HepG2 (cell line): ENCODE measurements around the gene CDK3. TPM values are rescaled to one million over a fixed set of nuclear protein-coding genes. Genes with fewer than 3 reads are reported as not detected.
A peak's percentile ranks its signal among the peaks of the same experiment; 100 is the strongest.

Experiments used
- FOXA1 ChIP-seq, 2 experiments: fragments of 450-650 bp in 1 of 2; sonication (generic) in 1 of 2; formaldehyde crosslinking in 1 of 2; IDR thresholded peaks; 2 replicates each; pipeline versions ENCODE4 v1.4.0 to v1.6.1; 2016 to 2020; ENCODE audit warnings: missing genetic modification reagents in 1 of 2
- GABPA ChIP-seq, 2 experiments: IDR thresholded peaks; 2 replicates each; pipeline ENCODE4 v1.6.1; 2011 to 2016; ENCODE audit warnings: low read depth in 2 of 2, low read length in 1 of 2, missing biosample characterization in 1 of 2, missing genetic modification characterization in 1 of 2
- GTF3A ChIP-seq: sonication (generic); formaldehyde crosslinking; conservative IDR thresholded peaks from 2 replicates; pipeline ENCODE4 v1.4.0; 2020; ENCODE audit warnings: mild to moderate bottlenecking, missing genetic modification reagents
- KDM1A ChIP-seq: IDR thresholded peaks from 2 replicates; pipeline ENCODE4 v1.6.1; 2016; ENCODE audit warnings: missing compliant biosample characterization
- LCORL ChIP-seq, 2 experiments: fragments of 450-650 bp in 1 of 2; sonication (generic) in 1 of 2; formaldehyde crosslinking in 1 of 2; IDR thresholded peaks; 2 replicates each; pipeline versions ENCODE4 v1.5.0 to v1.6.1; 2017 to 2020; ENCODE audit warnings: antibody characterized with exemption in 1 of 2, missing genetic modification reagents in 1 of 2
- MTF1 ChIP-seq: sonication (generic); formaldehyde crosslinking; IDR thresholded peaks from 2 replicates; pipeline ENCODE4 v1.5.0; 2020; ENCODE audit warnings: missing genetic modification reagents
- NFE2 ChIP-seq: sonication (generic); formaldehyde crosslinking; IDR thresholded peaks from 2 replicates; pipeline ENCODE4 v1.4.0; 2020; ENCODE audit warnings: missing genetic modification reagents
- PTBP1 ChIP-seq: fragments of 200-400 bp; formaldehyde crosslinking; IDR thresholded peaks from 2 replicates; pipeline ENCODE4 v1.6.1; 2018; ENCODE audit warnings: low read length, low read depth; ENCODE audit not compliant: poor library complexity, severe bottlenecking
- SIN3A ChIP-seq: IDR thresholded peaks from 2 replicates; pipeline ENCODE4 v1.6.1; 2011; ENCODE audit warnings: low read depth, mild to moderate bottlenecking, control low read depth, low read length, borderline replicate concordance
- TOPORS ChIP-seq: sonication (generic); formaldehyde crosslinking; IDR thresholded peaks from 2 replicates; pipeline ENCODE4 v1.8.0; 2023; ENCODE audit warnings: mild to moderate bottlenecking, missing genetic modification reagents
- ZNF660 ChIP-seq: sonication (generic); formaldehyde crosslinking; IDR thresholded peaks from 2 replicates; pipeline ENCODE4 v1.5.1; 2020; ENCODE audit warnings: mild to moderate bottlenecking, low read depth, missing genetic modification reagents, borderline replicate concordance
- ZNF75D ChIP-seq: sonication (generic); formaldehyde crosslinking; IDR thresholded peaks from 2 replicates; pipeline ENCODE4 v1.8.1; 2023; ENCODE audit warnings: missing genetic modification reagents, mild to moderate bottlenecking, borderline replicate concordance
- polyA plus RNA-seq, 8 experiments: library from polyadenylated mRNA; depleted of rRNA in 3 of 8; stranded (reverse) in 7 of 8; unstranded in 1 of 8; fragments of >200 nt; fragmentation: Illumina TruSeq in 4 of 8; extraction: Trizol in 4 of 8; gene quantifications; 2 replicates each; pipeline versions ENCODE4 v1.2.1 to v1.2.3, GENCODE V29; 2011 to 2016; ENCODE audit warnings: low read depth in 4 of 8, missing spikeins in 1 of 8, mixed read lengths in 1 of 8; ENCODE audit not compliant: insufficient read depth in 1 of 8
- total RNA-seq, 5 experiments: library from RNA; depleted of rRNA; stranded (reverse); fragments of >200 nt; fragmentation: Illumina TruSeq; extraction: Trizol; gene quantifications; 2 replicates each; pipeline ENCODE4 v1.2.3, GENCODE V29; 2016; ENCODE audit warnings: low read depth in 1 of 5
- TF ChIP-seq, protein P1 (sequence below): sonication (generic); formaldehyde crosslinking; IDR thresholded peaks from 2 replicates; pipeline ENCODE4 v1.8.1; 2022; ENCODE audit warnings: mild to moderate bottlenecking, missing genetic modification reagents
- TF ChIP-seq, protein P2 (sequence below): sonication (generic); formaldehyde crosslinking; IDR thresholded peaks from 2 replicates; pipeline ENCODE4 v1.4.0; 2020; ENCODE audit warnings: mild to moderate bottlenecking, low read depth, missing genetic modification reagents
- TF ChIP-seq, protein P3 (sequence below): sonication (generic); formaldehyde crosslinking; IDR thresholded peaks from 2 replicates; pipeline ENCODE4 v1.4.0; 2020; ENCODE audit warnings: mild to moderate bottlenecking, missing genetic modification reagents
- TF ChIP-seq, protein P4 (sequence below): sonication (generic); formaldehyde crosslinking; IDR thresholded peaks from 2 replicates; pipeline ENCODE4 v1.5.0; 2020; ENCODE audit warnings: mild to moderate bottlenecking, missing genetic modification reagents
- TF ChIP-seq, protein P5 (sequence below): IDR thresholded peaks from 2 replicates; pipeline ENCODE4 v1.6.1; 2016; ENCODE audit warnings: missing compliant biosample characterization, missing genetic modification reagents, borderline replicate concordance
- TF ChIP-seq, protein P6 (sequence below): sonication (generic); formaldehyde crosslinking; IDR thresholded peaks from 2 replicates; pipeline ENCODE4 v1.4.0; 2020; ENCODE audit warnings: mild to moderate bottlenecking, missing genetic modification reagents

Gene CDK3
- total and polyA plus RNA-seq, 2 of the 13 experiments (the other 11 are each of a cell fraction or from before 2014, with no cell fraction given) = 5.8 to 11.4 TPM

DNA sequence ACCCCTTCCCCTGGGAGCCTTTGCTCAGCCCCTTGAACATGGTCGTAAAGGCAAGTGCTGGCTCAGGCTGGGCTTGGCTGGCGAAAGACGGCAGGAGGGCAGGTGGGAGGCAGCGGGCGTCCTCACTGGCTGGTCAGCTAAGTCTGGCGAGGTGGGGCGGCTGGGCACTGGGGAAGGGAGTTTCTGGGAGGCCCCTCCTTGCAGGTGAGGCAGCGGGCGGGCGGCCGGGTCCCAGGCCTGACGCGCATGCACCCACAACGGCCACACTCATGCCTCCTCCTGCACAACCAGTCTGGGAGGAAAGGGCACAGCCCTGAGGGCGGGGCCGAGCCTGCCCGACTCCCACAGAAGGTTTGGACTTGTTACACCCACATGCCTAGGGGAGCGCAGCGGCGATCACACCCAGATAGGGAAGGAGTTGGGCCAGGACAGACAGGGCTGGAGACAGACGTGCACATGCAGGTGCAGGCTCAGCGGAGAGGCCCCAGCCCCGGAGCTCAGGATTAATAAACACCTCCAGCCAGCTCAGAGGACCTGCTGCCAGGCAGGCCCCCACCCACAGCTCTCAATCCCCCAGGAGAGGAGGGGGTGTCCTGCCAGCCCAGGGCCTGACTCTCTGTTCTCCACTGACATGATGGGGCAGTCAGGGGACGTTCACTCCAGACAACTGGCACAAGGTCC, 26.6 kb downstream of the CDK3 start, which contains the start of gene EVPL (continued):
- no peak for TF ChIP-seq TOPORS (CRISPR knock-in tag)
- TF ChIP-seq, protein P1, sequence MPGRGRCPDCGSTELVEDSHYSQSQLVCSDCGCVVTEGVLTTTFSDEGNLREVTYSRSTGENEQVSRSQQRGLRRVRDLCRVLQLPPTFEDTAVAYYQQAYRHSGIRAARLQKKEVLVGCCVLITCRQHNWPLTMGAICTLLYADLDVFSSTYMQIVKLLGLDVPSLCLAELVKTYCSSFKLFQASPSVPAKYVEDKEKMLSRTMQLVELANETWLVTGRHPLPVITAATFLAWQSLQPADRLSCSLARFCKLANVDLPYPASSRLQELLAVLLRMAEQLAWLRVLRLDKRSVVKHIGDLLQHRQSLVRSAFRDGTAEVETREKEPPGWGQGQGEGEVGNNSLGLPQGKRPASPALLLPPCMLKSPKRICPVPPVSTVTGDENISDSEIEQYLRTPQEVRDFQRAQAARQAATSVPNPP = no peak
- no peak for TF ChIP-seq NFE2 (CRISPR knock-in tag)
- TF ChIP-seq ZNF75D = no peak
- TF ChIP-seq ZNF660 (CRISPR knock-in tag) = no peak; the same call in 1 of the 2 replicates
- TF ChIP-seq PTBP1 = no peak
- TF ChIP-seq LCORL (IDR thresholded peaks at IDR 0.05) = 0 out of 2 replicates have a peak, but pooled peaks have one; percentile 31
- no peak; the same call in none of the 2 replicates for TF ChIP-seq LCORL (CRISPR knock-in tag; IDR thresholded peaks at IDR 0.05)
- TF ChIP-seq SIN3A = no peak; the same call in 1 of the 2 replicates
- TF ChIP-seq, protein P2, sequence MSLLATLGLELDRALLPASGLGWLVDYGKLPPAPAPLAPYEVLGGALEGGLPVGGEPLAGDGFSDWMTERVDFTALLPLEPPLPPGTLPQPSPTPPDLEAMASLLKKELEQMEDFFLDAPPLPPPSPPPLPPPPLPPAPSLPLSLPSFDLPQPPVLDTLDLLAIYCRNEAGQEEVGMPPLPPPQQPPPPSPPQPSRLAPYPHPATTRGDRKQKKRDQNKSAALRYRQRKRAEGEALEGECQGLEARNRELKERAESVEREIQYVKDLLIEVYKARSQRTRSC = no peak
- no peak for TF ChIP-seq FOXA1 (IDR thresholded peaks at IDR 0.05)
- TF ChIP-seq FOXA1 (CRISPR knock-in tag; IDR thresholded peaks at IDR 0.05) = peak; percentile 70
- no peak for TF ChIP-seq GABPA (IDR thresholded peaks at IDR 0.05; ENCODE audit: low read depth, low read length)
- no peak for TF ChIP-seq GABPA (CRISPR knock-in tag; IDR thresholded peaks at IDR 0.05; ENCODE audit: low read depth)
- TF ChIP-seq, protein P3, sequence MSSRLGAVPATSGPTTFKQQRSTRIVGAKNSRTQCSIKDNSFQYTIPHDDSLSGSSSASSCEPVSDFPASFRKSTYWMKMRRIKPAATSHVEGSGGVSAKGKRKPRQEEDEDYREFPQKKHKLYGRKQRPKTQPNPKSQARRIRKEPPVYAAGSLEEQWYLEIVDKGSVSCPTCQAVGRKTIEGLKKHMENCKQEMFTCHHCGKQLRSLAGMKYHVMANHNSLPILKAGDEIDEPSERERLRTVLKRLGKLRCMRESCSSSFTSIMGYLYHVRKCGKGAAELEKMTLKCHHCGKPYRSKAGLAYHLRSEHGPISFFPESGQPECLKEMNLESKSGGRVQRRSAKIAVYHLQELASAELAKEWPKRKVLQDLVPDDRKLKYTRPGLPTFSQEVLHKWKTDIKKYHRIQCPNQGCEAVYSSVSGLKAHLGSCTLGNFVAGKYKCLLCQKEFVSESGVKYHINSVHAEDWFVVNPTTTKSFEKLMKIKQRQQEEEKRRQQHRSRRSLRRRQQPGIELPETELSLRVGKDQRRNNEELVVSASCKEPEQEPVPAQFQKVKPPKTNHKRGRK = 0 out of 2 replicates have a peak, but pooled peaks have one; percentile 52
- TF ChIP-seq MTF1 = no peak
- TF ChIP-seq, protein P4, sequence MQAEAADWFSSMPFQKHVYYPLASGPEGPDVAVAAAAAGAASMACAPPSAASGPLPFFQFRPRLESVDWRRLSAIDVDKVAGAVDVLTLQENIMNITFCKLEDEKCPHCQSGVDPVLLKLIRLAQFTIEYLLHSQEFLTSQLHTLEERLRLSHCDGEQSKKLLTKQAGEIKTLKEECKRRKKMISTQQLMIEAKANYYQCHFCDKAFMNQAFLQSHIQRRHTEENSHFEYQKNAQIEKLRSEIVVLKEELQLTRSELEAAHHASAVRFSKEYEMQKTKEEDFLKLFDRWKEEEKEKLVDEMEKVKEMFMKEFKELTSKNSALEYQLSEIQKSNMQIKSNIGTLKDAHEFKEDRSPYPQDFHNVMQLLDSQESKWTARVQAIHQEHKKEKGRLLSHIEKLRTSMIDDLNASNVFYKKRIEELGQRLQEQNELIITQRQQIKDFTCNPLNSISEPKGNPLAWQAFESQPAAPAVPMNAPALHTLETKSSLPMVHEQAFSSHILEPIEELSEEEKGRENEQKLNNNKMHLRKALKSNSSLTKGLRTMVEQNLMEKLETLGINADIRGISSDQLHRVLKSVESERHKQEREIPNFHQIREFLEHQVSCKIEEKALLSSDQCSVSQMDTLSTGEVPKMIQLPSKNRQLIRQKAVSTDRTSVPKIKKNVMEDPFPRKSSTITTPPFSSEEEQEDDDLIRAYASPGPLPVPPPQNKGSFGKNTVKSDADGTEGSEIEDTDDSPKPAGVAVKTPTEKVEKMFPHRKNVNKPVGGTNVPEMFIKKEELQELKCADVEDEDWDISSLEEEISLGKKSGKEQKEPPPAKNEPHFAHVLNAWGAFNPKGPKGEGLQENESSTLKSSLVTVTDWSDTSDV (CRISPR knock-in tag) = 0 out of 2 replicates have a peak, but pooled peaks have one; percentile 7
- TF ChIP-seq GTF3A (CRISPR knock-in tag) = no peak; the same call in 1 of the 2 replicates
- no peak for TF ChIP-seq KDM1A
- TF ChIP-seq, protein P5, sequence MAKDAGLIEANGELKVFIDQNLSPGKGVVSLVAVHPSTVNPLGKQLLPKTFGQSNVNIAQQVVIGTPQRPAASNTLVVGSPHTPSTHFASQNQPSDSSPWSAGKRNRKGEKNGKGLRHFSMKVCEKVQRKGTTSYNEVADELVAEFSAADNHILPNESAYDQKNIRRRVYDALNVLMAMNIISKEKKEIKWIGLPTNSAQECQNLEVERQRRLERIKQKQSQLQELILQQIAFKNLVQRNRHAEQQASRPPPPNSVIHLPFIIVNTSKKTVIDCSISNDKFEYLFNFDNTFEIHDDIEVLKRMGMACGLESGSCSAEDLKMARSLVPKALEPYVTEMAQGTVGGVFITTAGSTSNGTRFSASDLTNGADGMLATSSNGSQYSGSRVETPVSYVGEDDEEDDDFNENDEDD (CRISPR knock-in tag) = peak; percentile 69; the same call in 1 of the 2 replicates
- TF ChIP-seq, protein P6, sequence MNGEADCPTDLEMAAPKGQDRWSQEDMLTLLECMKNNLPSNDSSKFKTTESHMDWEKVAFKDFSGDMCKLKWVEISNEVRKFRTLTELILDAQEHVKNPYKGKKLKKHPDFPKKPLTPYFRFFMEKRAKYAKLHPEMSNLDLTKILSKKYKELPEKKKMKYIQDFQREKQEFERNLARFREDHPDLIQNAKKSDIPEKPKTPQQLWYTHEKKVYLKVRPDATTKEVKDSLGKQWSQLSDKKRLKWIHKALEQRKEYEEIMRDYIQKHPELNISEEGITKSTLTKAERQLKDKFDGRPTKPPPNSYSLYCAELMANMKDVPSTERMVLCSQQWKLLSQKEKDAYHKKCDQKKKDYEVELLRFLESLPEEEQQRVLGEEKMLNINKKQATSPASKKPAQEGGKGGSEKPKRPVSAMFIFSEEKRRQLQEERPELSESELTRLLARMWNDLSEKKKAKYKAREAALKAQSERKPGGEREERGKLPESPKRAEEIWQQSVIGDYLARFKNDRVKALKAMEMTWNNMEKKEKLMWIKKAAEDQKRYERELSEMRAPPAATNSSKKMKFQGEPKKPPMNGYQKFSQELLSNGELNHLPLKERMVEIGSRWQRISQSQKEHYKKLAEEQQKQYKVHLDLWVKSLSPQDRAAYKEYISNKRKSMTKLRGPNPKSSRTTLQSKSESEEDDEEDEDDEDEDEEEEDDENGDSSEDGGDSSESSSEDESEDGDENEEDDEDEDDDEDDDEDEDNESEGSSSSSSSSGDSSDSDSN = peak; percentile 93
